PFSK-1 (cell line): ENCODE data around the gene IL1R2.

Experiments used
- SIN3A ChIP-seq: IDR thresholded peaks from 2 replicates; pipeline ENCODE4 v1.6.1; 2012; ENCODE audit warnings: mild to moderate bottlenecking, low read length, moderate library complexity, borderline replicate concordance; ENCODE audit not compliant: insufficient read depth
- TF ChIP-seq, protein P1 (sequence below), 2 experiments: IDR thresholded peaks; 2 replicates each; pipeline versions ENCODE4 v1.6.1 to v1.8.0; 2011 to 2012; ENCODE audit warnings: low read depth in 2 of 2, low read length in 2 of 2, control low read depth in 1 of 2, inconsistent platforms in 1 of 2, mild to moderate bottlenecking in 1 of 2, moderate library complexity in 1 of 2; ENCODE audit not compliant: insufficient read depth in 1 of 2

DNA sequence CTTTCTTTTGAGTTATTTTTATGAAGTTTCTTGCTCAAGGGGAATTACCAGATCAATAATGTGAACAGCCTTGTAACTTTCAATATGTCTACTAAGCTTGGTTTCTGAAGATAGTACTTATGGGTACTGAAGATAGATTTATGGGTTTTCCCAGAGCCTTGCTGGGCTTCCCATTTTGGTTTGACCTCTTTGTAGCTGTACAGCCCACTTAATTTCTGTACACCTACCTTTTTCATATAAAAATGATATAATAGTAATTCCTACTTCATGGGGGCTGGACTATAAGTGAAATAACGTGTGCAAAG, 22.2 kb downstream of the IL1R2 start:
- TF ChIP-seq, protein P1, sequence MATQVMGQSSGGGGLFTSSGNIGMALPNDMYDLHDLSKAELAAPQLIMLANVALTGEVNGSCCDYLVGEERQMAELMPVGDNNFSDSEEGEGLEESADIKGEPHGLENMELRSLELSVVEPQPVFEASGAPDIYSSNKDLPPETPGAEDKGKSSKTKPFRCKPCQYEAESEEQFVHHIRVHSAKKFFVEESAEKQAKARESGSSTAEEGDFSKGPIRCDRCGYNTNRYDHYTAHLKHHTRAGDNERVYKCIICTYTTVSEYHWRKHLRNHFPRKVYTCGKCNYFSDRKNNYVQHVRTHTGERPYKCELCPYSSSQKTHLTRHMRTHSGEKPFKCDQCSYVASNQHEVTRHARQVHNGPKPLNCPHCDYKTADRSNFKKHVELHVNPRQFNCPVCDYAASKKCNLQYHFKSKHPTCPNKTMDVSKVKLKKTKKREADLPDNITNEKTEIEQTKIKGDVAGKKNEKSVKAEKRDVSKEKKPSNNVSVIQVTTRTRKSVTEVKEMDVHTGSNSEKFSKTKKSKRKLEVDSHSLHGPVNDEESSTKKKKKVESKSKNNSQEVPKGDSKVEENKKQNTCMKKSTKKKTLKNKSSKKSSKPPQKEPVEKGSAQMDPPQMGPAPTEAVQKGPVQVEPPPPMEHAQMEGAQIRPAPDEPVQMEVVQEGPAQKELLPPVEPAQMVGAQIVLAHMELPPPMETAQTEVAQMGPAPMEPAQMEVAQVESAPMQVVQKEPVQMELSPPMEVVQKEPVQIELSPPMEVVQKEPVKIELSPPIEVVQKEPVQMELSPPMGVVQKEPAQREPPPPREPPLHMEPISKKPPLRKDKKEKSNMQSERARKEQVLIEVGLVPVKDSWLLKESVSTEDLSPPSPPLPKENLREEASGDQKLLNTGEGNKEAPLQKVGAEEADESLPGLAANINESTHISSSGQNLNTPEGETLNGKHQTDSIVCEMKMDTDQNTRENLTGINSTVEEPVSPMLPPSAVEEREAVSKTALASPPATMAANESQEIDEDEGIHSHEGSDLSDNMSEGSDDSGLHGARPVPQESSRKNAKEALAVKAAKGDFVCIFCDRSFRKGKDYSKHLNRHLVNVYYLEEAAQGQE (IDR thresholded peaks at IDR 0.05; ENCODE audit: insufficient read depth in 1 of 2, low read depth in 2 of 2, low read length in 2 of 2): no peak
- no peak for TF ChIP-seq SIN3A
